ENCODE measurements around the gene ATRN.
"Not testable (repeated sequence)": the region's sequence is repeated elsewhere in the genome, so short reads cannot be mapped to it uniquely, and the experiment has no call there.

ATRN gene

GRCh38 chr20:3521852-3522740 is 51.3 kb downstream of the ATRN start:
- Histone ChIP-seq H3K9me3 (ENCODE audit: control insufficient read depth, low read length) (no peaks in the 10 kb centered on the region), H4K8ac (ENCODE audit: low read length) (no peak overlapping the region), H2AFZ (ENCODE audit: low read depth, low read length) (no peak overlapping the region), H2AK5ac (ENCODE audit: low read length, severe bottlenecking) (no peak overlapping the region), H3K23ac (ENCODE audit: low read length in 2 of 2) (no peak overlapping the region), H3K36me3 (ENCODE audit: control insufficient read depth in 1 of 2, insufficient read depth in 2 of 2, low read depth in 1 of 2, low read length in 2 of 2) (peaks cover 0 to 4% of the 10 kb centered on the region in 2 experiments), H3K18ac (ENCODE audit: low read depth in 1 of 2, low read length in 2 of 2) (no peak overlapping the region), H3K4me1 (ENCODE audit: control insufficient read depth, insufficient read depth, low read depth, low read length) (no peaks in the 10 kb centered on the region), H2BK15ac (ENCODE audit: low read depth, poor library complexity, severe bottlenecking) (no peak overlapping the region), H3K27me3 (ENCODE audit: control insufficient read depth in 1 of 2, insufficient read depth in 1 of 2, low read length in 2 of 2) (no peaks in the 10 kb centered on the region), H2BK5ac (ENCODE audit: low read depth, low read length, poor library complexity, severe bottlenecking) (no peak overlapping the region), H3K27ac (ENCODE audit: low read length, poor library complexity, severe bottlenecking) (no peak overlapping the region), H3K14ac (ENCODE audit: low read length in 2 of 2) (no peak overlapping the region), H3K4me2 (ENCODE audit: low read length, poor library complexity, severe bottlenecking) (no peak overlapping the region), H3K9ac (ENCODE audit: low read length) (no peak overlapping the region), H3K4ac (ENCODE audit: low read depth in 1 of 2, low read length in 2 of 2) (no peak overlapping the region), H3K79me1 (replicated peaks; ENCODE audit: low read length, poor library complexity, severe bottlenecking) (peaks cover 5% of the 10 kb centered on the region), H4K91ac (ENCODE audit: low read length) (no peak overlapping the region), H2BK120ac (ENCODE audit: low read depth, low read length) (no peak overlapping the region), H3K4me3 (ENCODE audit: insufficient read depth in 1 of 2, low read depth in 1 of 2, low read length in 2 of 2) (no peak overlapping the region), H2BK12ac (ENCODE audit: low read length in 2 of 2) (no peak overlapping the region)
- DNase-seq: no peak
- WGBS: 93% methylated on average over 4 of the region's 5 CpGs

GRCh38 chr20:3524696-3525095 is 53.9 kb downstream of the ATRN start:
- H3K79me1 ChIP-seq (replicated peaks; ENCODE audit: low read length, poor library complexity, severe bottlenecking); H3K27me3 ChIP-seq (ENCODE audit: control insufficient read depth in 1 of 2, insufficient read depth in 1 of 2, low read length in 2 of 2); H3K36me3 ChIP-seq (ENCODE audit: control insufficient read depth in 1 of 2, insufficient read depth in 2 of 2, low read depth in 1 of 2, low read length in 2 of 2); H3K4me1 ChIP-seq (ENCODE audit: control insufficient read depth, insufficient read depth, low read depth, low read length); H2AK5ac ChIP-seq (ENCODE audit: low read length, severe bottlenecking); H2AFZ ChIP-seq (ENCODE audit: low read depth, low read length); H2BK15ac ChIP-seq (ENCODE audit: low read depth, poor library complexity, severe bottlenecking); DNase-seq; H3K9me3 ChIP-seq (ENCODE audit: control insufficient read depth, low read length); H3K18ac ChIP-seq (ENCODE audit: low read depth in 1 of 2, low read length in 2 of 2); H3K4me2 ChIP-seq (ENCODE audit: low read length, poor library complexity, severe bottlenecking); H3K23ac ChIP-seq (ENCODE audit: low read length in 2 of 2); H2BK120ac ChIP-seq (ENCODE audit: low read depth, low read length); H3K9ac ChIP-seq (ENCODE audit: low read length); H4K91ac ChIP-seq (ENCODE audit: low read length); H3K4me3 ChIP-seq (ENCODE audit: insufficient read depth in 1 of 2, low read depth in 1 of 2, low read length in 2 of 2); H4K8ac ChIP-seq (ENCODE audit: low read length); H2BK12ac ChIP-seq (ENCODE audit: low read length in 2 of 2); H3K14ac ChIP-seq (ENCODE audit: low read length in 2 of 2); H2BK5ac ChIP-seq (ENCODE audit: low read depth, low read length, poor library complexity, severe bottlenecking); H3K27ac ChIP-seq (ENCODE audit: low read length, poor library complexity, severe bottlenecking); H3K4ac ChIP-seq (ENCODE audit: low read depth in 1 of 2, low read length in 2 of 2): not testable (repeated sequence)
- WGBS: 100% methylated on average over 2 of the region's 5 CpGs

DNA sequence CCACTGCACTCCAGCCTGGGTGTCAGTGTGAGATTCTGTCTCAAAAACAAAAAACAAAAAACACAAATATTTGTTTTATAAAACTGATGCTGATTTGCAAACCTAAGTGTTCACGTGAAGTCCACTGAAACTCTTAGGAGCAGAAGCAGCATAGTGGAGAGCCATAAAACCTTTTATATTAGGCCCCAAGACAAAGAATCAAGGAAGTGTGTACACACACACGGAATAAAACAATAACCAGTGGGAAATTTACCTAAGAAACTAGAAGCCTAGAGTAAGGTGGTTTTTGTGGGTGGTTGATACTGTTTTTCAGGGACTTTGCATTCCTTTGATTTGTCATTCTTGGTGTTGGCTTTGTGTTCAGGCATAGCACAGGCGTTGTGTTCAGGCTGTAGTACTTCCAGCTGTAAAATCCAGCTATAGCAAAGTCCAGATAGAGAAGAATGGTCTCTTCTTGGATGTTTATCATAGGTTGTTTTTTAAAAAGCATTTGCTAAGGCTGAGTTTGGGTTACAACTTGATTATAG is 61.3 kb downstream of the ATRN start:
- WGBS: 96% methylated on average over 3 of the region's 3 CpGs
- H3K27ac ChIP-seq (ENCODE audit: low read length, poor library complexity, severe bottlenecking): no peak overlapping the region
- peaks cover 0 to 4% of the 10 kb centered on the region in 2 experiments for H3K36me3 ChIP-seq (ENCODE audit: control insufficient read depth in 1 of 2, insufficient read depth in 2 of 2, low read depth in 1 of 2, low read length in 2 of 2)

GRCh38 chr20:3537733-3538132 is 66.9 kb downstream of the ATRN start:
- not testable (repeated sequence) for H2BK12ac ChIP-seq (ENCODE audit: low read length in 2 of 2); H3K14ac ChIP-seq (ENCODE audit: low read length in 2 of 2); H4K8ac ChIP-seq (ENCODE audit: low read length); H3K4me1 ChIP-seq (ENCODE audit: control insufficient read depth, insufficient read depth, low read depth, low read length); H3K23ac ChIP-seq (ENCODE audit: low read length in 2 of 2); H3K27ac ChIP-seq (ENCODE audit: low read length, poor library complexity, severe bottlenecking); DNase-seq; H3K4me2 ChIP-seq (ENCODE audit: low read length, poor library complexity, severe bottlenecking); H4K91ac ChIP-seq (ENCODE audit: low read length); H2AFZ ChIP-seq (ENCODE audit: low read depth, low read length); H3K27me3 ChIP-seq (ENCODE audit: control insufficient read depth in 1 of 2, insufficient read depth in 1 of 2, low read length in 2 of 2); H3K4ac ChIP-seq (ENCODE audit: low read depth in 1 of 2, low read length in 2 of 2); H3K9ac ChIP-seq (ENCODE audit: low read length); H3K36me3 ChIP-seq (ENCODE audit: control insufficient read depth in 1 of 2, insufficient read depth in 2 of 2, low read depth in 1 of 2, low read length in 2 of 2); H3K9me3 ChIP-seq (ENCODE audit: control insufficient read depth, low read length); H3K18ac ChIP-seq (ENCODE audit: low read depth in 1 of 2, low read length in 2 of 2); H2BK15ac ChIP-seq (ENCODE audit: low read depth, poor library complexity, severe bottlenecking); H2AK5ac ChIP-seq (ENCODE audit: low read length, severe bottlenecking); H3K4me3 ChIP-seq (ENCODE audit: insufficient read depth in 1 of 2, low read depth in 1 of 2, low read length in 2 of 2); H2BK120ac ChIP-seq (ENCODE audit: low read depth, low read length); H2BK5ac ChIP-seq (ENCODE audit: low read depth, low read length, poor library complexity, severe bottlenecking)
- WGBS: no CpG with 5 or more reads among the region's 1 CpG
- peaks cover 23% of the 10 kb centered on the region for H3K79me1 ChIP-seq (replicated peaks; ENCODE audit: low read length, poor library complexity, severe bottlenecking)

More for the DNA sequence above, 61.3 kb downstream of the ATRN start:
- no peaks in the 10 kb centered on the region for H3K27me3 ChIP-seq (ENCODE audit: control insufficient read depth in 1 of 2, insufficient read depth in 1 of 2, low read length in 2 of 2)
- H3K14ac ChIP-seq (ENCODE audit: low read length in 2 of 2): no peak overlapping the region
- peaks cover 20% of the 10 kb centered on the region for H3K79me1 ChIP-seq (replicated peaks; ENCODE audit: low read length, poor library complexity, severe bottlenecking)
- H2BK5ac ChIP-seq (ENCODE audit: low read depth, low read length, poor library complexity, severe bottlenecking): no peak overlapping the region
- H3K9me3 ChIP-seq (ENCODE audit: control insufficient read depth, low read length): no peaks in the 10 kb centered on the region
- no peak overlapping the region for H3K18ac ChIP-seq (ENCODE audit: low read depth in 1 of 2, low read length in 2 of 2)
- H3K4me3 ChIP-seq (ENCODE audit: insufficient read depth in 1 of 2, low read depth in 1 of 2, low read length in 2 of 2): no peak overlapping the region
- no peak overlapping the region for H3K23ac ChIP-seq (ENCODE audit: low read length in 2 of 2)
- no peak overlapping the region for H2BK120ac ChIP-seq (ENCODE audit: low read depth, low read length)
- H3K4ac ChIP-seq (ENCODE audit: low read depth in 1 of 2, low read length in 2 of 2): no peak overlapping the region
- no peak overlapping the region for H2BK12ac ChIP-seq (ENCODE audit: low read length in 2 of 2)
- no peak overlapping the region for H4K91ac ChIP-seq (ENCODE audit: low read length)
- H2AK5ac ChIP-seq (ENCODE audit: low read length, severe bottlenecking): no peak overlapping the region
- no peak overlapping the region for H3K9ac ChIP-seq (ENCODE audit: low read length)
- H3K4me2 ChIP-seq (ENCODE audit: low read length, poor library complexity, severe bottlenecking): no peak overlapping the region
- no peak overlapping the region for H2BK15ac ChIP-seq (ENCODE audit: low read depth, poor library complexity, severe bottlenecking)
- no peak overlapping the region for H2AFZ ChIP-seq (ENCODE audit: low read depth, low read length)
- H4K8ac ChIP-seq (ENCODE audit: low read length): no peak overlapping the region
- peaks cover 2% of the 10 kb centered on the region for H3K4me1 ChIP-seq (ENCODE audit: control insufficient read depth, insufficient read depth, low read depth, low read length)
- DNase-seq: no peak

Data from mesenchymal stem cell (in vitro differentiated cells and primary cell).